A204.1 (cell line): ENCODE data around the gene TAS1R2.

Source experiments
- FAIRE-seq: peaks from 2 replicates; lab custom pipeline; 2012; peaks lifted over from hg19 to GRCh38; lab: Jason Lieb, UNC

The TAS1R2 gene

DNA sequence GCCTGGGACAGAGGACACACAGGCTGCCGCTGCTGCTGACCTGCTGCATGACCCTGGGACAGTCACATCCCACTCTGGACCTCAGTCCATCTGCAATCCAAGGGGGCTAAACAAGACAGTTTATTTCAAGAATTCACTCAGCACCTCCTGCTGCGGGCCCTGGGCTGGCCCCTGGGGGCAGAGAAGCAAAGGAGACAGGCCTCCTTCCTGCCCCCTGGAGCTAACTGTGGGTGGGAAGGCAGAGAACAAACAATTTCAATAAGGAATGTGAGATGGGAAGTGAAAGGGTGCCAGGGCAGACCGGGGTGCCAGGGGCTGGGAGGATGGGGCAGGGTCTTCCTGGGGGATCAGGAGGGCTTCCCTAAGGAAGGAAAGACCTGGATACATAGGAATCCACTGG lies 60.0 kb downstream of the TAS1R2 start:
- no peak for FAIRE-seq

DNA sequence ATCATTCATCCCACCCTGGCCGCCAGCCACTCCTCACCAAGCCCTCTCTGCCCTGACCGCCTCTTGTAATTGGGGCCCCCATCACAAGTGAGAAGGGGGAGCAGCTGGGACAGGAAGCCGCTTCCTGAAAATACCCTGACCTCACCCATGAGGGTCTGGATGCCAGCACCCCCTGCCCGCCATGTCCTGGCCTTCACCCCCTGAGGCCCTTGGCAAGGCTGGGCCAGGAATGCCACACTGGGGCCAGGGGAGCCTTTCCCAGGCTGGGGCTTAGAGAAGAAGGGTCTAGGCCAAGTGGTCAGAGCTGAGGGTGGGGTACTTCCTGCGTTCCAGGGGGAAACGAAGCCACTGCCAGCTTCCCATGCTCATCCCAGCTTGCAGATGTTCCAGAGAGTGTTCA lies 60.5 kb downstream of the TAS1R2 start:
- FAIRE-seq: no peak

DNA sequence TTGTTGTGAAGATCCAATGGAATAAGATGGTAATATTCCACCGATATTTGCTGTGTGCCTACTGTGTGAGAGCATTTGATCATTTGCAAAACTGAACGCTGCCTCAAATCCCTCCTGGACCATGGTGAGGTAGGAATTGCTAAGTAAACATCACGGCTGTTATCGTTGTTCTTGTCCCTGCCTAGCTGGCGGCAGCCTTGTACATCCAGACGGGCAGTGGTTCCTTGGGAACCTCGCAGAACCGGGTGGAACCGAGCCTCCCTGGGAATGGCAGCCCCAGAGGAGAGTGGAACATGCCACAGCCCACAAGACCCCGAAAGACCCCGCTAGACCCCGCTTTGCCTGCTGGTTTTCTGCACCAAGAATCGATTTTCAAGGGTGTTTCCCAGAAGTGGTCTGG lies 60.9 kb downstream of the TAS1R2 start:
- FAIRE-seq: no peak

DNA sequence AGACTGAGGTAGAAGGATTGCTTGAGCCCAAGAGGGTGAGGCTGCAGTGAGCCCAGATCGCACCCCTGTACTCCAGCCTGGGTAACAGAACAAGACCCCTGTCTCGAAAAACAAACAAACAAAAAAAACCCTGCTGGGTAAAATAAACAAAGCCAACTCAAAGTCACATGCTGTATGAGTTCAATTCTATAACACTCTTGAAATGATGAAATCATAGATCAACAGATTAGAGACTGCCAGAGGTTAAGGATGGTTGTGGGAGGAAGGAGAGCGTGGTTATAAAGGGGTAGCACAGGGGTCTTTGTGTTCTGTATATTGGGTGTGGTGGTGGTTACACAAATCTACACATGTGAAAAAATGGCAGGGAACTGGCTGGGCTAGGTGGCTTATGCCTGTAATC lies 62.5 kb downstream of the TAS1R2 start:
- FAIRE-seq: no peak

DNA sequence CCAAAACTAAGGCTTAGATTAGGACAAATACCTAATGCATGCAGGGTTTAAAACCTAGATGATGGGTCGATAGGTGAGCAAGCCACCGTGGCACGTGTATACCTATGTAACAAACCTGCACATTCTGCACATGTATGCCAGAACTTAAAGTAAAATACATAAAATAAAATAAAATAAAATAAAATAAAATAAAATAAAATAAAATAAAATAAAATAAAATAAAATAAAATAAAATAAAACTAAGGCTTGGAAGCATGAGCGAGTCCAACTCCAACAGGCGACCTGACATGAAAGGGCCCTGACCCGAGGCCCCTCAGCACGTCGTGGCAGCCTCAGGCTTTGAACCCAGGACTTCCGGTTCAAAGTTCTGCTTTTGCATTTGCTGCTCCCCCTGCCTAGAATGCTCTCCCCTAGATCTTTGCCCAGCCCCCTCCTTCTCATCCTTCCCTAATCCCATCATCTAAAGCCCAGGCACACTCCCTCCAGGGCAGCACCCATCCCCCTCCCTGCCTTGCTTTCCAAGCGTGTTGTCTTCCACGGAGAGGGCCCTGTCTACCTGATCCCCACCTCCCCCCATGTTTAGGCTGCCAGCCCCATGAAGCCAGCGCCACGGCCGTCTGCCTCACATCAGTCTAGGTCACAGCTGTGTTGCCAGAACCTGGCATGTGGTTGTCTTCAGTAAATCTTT lies 64.3 kb downstream of the TAS1R2 start:
- no peak for FAIRE-seq

DNA sequence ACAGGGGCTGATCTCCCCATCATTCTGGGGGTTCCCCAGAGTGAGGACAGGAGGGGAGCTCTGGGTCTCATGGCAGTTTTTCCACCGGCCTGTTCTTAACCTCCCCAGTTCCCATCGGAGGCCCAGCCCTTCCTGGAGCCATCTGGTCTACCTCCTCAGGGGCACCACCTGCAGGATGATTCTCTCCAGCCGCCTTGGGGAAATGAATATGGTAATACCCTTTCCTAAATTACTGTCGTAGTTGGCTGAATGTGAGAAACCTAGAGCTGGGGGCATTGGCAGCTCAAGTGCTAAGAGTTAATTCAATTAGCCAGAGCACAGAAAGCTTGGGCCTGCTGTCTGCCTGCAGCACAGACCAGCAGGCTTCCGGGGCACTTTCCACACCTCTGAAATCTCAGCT lies 64.9 kb downstream of the TAS1R2 start:
- no peak for FAIRE-seq

DNA sequence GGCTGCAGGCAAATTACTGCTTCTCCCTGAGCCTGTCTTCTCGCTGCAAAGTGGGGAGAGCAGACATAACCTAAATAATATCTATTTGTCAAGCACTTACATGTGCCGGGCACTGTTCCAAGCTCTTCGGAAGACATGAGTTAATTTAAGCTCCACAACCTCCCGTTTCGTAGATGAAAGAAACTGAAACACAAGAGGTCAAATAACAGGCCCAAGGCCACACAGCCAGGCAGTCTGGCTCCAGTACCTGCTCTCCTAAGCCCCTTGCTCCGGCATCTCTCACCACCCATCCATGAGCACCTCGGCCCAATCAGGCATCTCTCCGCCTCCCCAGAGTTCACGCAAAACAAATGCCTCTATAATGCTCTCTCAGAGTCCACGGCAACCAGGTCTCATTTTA lies 65.4 kb downstream of the TAS1R2 start:
- no peak for FAIRE-seq

DNA sequence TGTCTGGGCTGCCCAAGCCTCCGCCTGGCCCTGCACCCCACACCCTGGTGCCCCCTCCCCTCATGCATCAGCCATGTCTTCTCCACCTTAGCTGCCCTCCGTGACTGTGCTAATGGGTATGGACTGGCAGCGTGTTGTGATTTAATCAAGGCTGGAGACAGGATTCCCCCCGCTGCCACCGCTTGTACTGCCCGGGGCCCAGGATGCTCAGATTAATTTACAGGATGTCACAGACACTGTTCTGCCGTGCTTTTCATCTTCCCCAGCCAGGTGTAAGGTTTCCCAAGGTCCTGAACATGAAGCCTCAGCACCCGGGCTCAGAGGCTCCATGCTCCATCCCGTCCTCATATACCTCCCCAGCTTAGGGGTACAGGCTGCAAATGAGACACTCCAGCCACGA lies 66.3 kb downstream of the TAS1R2 start:
- no peak for FAIRE-seq

DNA sequence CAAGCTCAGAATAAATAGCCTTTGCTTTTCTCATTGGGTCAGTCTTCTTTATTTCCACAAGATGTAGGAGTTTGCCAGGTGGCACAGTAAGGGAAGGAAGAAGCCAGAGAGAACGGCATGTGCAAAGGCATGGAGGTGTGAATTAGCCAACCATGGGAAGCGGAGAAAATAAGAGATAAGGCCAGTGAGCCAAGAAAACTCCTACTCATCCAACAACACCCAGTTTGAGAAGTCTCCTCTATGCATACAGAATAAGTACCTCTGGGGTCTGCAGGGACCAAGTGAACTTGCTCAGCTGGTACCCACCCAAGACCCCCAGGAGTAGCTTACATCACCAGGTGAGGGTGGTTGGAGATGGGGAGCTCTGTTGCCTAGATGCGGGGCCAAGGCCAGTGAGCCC lies 66.7 kb downstream of the TAS1R2 start:
- no peak for FAIRE-seq
